ENCODE measurements around the gene EPYC. TPM values are rescaled to one million over a fixed set of nuclear protein-coding genes. Genes with fewer than 3 reads are reported as not detected.
A peak's percentile ranks its signal among the peaks of the same experiment; 100 is the strongest.

The EPYC gene
- total RNA-seq, 1 donor = not detected

DNA sequence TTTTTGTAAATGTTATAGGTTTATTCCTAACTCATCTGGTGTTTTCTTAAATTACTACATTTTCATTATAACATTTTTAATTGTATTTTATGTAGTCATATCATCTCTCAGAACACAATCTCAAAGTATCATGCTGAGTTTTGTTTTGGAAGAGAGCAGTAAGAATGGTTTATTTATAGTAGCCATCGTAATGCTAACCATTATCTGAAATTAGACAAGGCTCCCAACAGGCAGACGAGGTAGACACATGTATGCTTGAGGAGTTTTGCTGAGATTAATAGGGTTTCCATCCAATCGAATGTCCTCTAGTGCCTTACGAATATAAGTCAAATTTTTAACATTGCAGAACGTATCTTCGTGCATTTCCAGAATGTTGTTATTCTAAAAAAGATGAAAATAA lies 40.8 kb downstream of the EPYC start:
- DNase-seq (ENCODE audit: low read depth) = no peak
- H3K4me3 ChIP-seq (ENCODE audit: low read depth, low read length) = no peak overlapping the region
- no peak for TF ChIP-seq CTCF (IDR thresholded peaks at IDR 0.05; ENCODE audit: insufficient read depth, low read depth, low read length)

DNA sequence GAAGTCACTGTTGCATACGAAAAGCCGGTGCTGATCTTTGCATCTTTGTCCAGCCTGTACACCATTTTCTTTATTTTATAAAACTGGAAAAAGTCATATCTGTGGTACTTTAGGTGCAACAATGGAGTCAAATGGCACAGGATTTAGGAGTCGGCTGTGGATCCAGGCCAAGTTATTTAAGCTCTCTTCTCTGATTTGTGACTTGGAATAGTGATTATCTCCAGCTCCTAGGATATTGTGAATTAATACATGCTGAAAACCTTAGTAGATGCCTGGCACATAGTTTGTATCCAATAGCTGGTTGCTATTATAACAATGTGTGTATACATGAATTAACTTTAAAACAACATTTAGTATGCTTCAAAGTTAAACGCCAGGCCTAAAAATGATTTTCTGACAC lies 43.6 kb downstream of the EPYC start:
- TF ChIP-seq CTCF (IDR thresholded peaks at IDR 0.05; ENCODE audit: insufficient read depth, low read depth, low read length) = no peak
- no peak overlapping the region for H3K4me3 ChIP-seq (ENCODE audit: low read depth, low read length)
- DNase-seq (ENCODE audit: low read depth) = no peak

DNA sequence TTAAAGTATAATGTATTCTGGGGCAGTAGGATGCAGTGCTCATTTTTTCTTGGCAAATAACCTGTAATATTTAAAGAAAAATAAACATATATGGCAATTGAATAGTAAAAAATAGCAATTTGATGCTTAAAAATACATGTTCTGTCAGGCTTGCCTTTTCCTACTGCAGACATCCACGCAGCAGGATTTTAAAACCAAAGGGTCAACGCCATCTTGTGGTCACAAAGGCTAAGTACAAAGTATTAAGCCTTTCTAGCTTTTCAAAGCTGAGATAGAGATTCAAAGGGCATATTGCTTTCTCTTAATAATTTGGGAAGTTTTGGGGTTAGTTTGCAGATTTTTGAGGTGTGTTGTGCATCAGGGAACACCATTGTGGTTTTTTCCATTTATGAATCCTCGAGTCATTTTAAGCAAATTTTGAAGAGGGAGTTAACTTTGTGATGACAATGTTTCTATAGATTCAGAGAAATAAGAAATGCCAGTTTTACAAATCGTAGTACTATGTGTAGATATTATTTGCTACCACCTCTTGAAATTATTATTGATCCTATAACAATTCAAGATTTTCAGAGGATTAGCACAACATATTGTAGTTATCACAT lies 45.1 kb downstream of the EPYC start:
- peak; percentile 66 for DNase-seq (ENCODE audit: low read depth)
- TF ChIP-seq CTCF (IDR thresholded peaks at IDR 0.05; ENCODE audit: insufficient read depth, low read depth, low read length) = peak; percentile 82
- H3K4me3 ChIP-seq (ENCODE audit: low read depth, low read length) = no peak overlapping the region

GRCh38 chr12:90959032-90959431 lies 45.7 kb downstream of the EPYC start:
- TF ChIP-seq CTCF (IDR thresholded peaks at IDR 0.05; ENCODE audit: insufficient read depth, low read depth, low read length) = peak; percentile 35
- peak; percentile 48 for DNase-seq (ENCODE audit: low read depth)
- no peak overlapping the region for H3K4me3 ChIP-seq (ENCODE audit: low read depth, low read length)

GRCh38 chr12:90958347-90958746 lies 46.4 kb downstream of the EPYC start:
- no peak for DNase-seq (ENCODE audit: low read depth)

DNA sequence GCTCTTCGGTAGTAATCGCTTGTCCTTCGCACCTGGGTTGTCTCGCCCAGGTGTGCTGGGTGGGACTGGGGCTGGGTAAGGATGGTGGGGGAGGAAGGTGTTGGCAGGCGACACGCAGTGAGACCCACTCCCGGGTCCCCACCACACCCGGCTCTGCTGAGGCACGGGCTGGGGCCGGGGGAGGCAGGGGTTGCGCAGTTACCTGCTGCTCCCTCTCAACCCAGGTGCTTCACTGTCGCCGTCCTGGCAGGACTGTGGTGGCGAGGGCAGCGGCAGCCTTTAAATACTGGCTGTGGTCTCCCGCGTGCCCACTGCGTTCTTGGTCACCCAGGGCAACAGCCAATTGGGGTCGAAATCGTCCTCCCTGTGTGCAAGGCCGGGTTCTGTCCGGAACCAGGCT lies 49.9 kb downstream of the EPYC start, which contains the start of gene CCER1:
CCER1 (minus strand) TSS at position 256 of the 400 bp plus-strand sequence. CDS start 434 bp downstream, outside the sequence.
- H3K4me3 ChIP-seq (ENCODE audit: low read depth, low read length) = no peak within 1 kb of the TSS
- no peak for DNase-seq (ENCODE audit: low read depth)
- TF ChIP-seq CTCF (IDR thresholded peaks at IDR 0.05; ENCODE audit: insufficient read depth, low read depth, low read length) = no peak

More at GRCh38 chr12:90958347-90958746, 46.4 kb downstream of the EPYC start:
- no peak for TF ChIP-seq CTCF (IDR thresholded peaks at IDR 0.05; ENCODE audit: insufficient read depth, low read depth, low read length)
- no peak overlapping the region for H3K4me3 ChIP-seq (ENCODE audit: low read depth, low read length)

GRCh38 chr12:90954428-90954827 lies 50.3 kb downstream of the EPYC start:
- no peak for TF ChIP-seq CTCF (IDR thresholded peaks at IDR 0.05; ENCODE audit: insufficient read depth, low read depth, low read length)
- H3K4me3 ChIP-seq (ENCODE audit: low read depth, low read length) = no peak overlapping the region
- no peak for DNase-seq (ENCODE audit: low read depth)

Data from fibroblast of villous mesenchyme (primary cell).